ENCODE results near the gene RBM45. TPM values are rescaled to one million over a fixed set of nuclear protein-coding genes. Genes with fewer than 3 reads are reported as not detected.
"Not testable (repeated sequence)": the region's sequence is repeated elsewhere in the genome, so short reads cannot be mapped to it uniquely, and the experiment has no call there.

Gene RBM45
- 8.8 and 11.6 TPM in 2 replicates for total RNA-seq (2014; rRNA removed; shearing (Covaris generic))

- DNase-seq: peak; percentile 91 to 93
- Histone ChIP-seq H3K27ac (peak within 1 kb of the TSS; percentile 6; the same call in 1 of the 2 replicates), H3K4me3 (peak within 1 kb of the TSS; percentile 76), H3K27me3 (no peaks in the 10 kb centered on the region), H3K4me1 (peaks cover 7% of the 10 kb centered on the region), H3K9me3 (replicated peaks) (no peaks in the 10 kb centered on the region), H3K36me3 (no peaks in the 10 kb centered on the region)
Observed at GRCh38 chr2:178112202-178113152, at the start of gene RBM45. Gene RBM45, plus strand, starts transcription at chr2:178112437. Its CDS starts 110 bp downstream, at chr2:178112547.

GRCh38 chr2:178066324-178066723 is 45.9 kb upstream of the RBM45 start:
- no peak overlapping the region for H3K4me3 ChIP-seq
- H3K27me3 ChIP-seq: no peaks in the 10 kb centered on the region; the same call in none of the 2 replicates
- no peak for DNase-seq

GRCh38 chr2:178066890-178067669 is 45.2 kb upstream of the RBM45 start:
- Histone ChIP-seq H3K27me3 (no peaks in the 10 kb centered on the region; the same call in none of the 2 replicates), H3K4me3 (no peak overlapping the region), H3K4me1 (peaks cover 1% of the 10 kb centered on the region; the same call in 1 of the 2 replicates), H3K36me3 (no peaks in the 10 kb centered on the region), H3K9me3 (replicated peaks) (no peaks in the 10 kb centered on the region), H3K27ac (no peak overlapping the region)
- DNase-seq: no peak

More at GRCh38 chr2:178066324-178066723, 45.9 kb upstream of the RBM45 start:
- Histone ChIP-seq H3K36me3 (no peaks in the 10 kb centered on the region), H3K27ac (no peak overlapping the region), H3K9me3 (replicated peaks) (no peaks in the 10 kb centered on the region), H3K4me1 (no peaks in the 10 kb centered on the region)

GRCh38 chr2:178068823-178069454 is 43.3 kb upstream of the RBM45 start:
- H3K4me3 ChIP-seq: no peak overlapping the region
- no peak overlapping the region for H3K27ac ChIP-seq
- H3K36me3 ChIP-seq: no peaks in the 10 kb centered on the region
- no peaks in the 10 kb centered on the region for H3K9me3 ChIP-seq (replicated peaks)
- no peak for DNase-seq
- H3K27me3 ChIP-seq: no peaks in the 10 kb centered on the region; the same call in none of the 2 replicates
- H3K4me1 ChIP-seq: peaks cover 5% of the 10 kb centered on the region; the same call in 1 of the 2 replicates

- H3K9me3 ChIP-seq (replicated peaks): no peaks in the 10 kb centered on the region
- H3K27ac ChIP-seq: no peak overlapping the region
- no peak overlapping the region for H3K4me3 ChIP-seq
- no peaks in the 10 kb centered on the region; the same call in none of the 2 replicates for H3K27me3 ChIP-seq
- no peaks in the 10 kb centered on the region for H3K36me3 ChIP-seq
- no peak for DNase-seq
- peaks cover 5% of the 10 kb centered on the region; the same call in 1 of the 2 replicates for H3K4me1 ChIP-seq
Observed at GRCh38 chr2:178069551-178069950, 42.7 kb upstream of the RBM45 start.

- Histone ChIP-seq H3K9me3 (replicated peaks) (no peaks in the 10 kb centered on the region), H3K36me3 (no peaks in the 10 kb centered on the region), H3K27ac (no peak overlapping the region), H3K4me1 (peaks cover 5% of the 10 kb centered on the region; the same call in 1 of the 2 replicates), H3K4me3 (no peak overlapping the region), H3K27me3 (no peaks in the 10 kb centered on the region; the same call in none of the 2 replicates)
- no peak for DNase-seq
Observed at GRCh38 chr2:178070824-178071223, 41.4 kb upstream of the RBM45 start.

- Histone ChIP-seq H3K36me3 (no peaks in the 10 kb centered on the region), H3K27ac (no peak overlapping the region), H3K27me3 (no peaks in the 10 kb centered on the region; the same call in none of the 2 replicates), H3K4me3 (peak overlapping the region; percentile 63), H3K9me3 (replicated peaks) (no peaks in the 10 kb centered on the region), H3K4me1 (peaks cover 5% of the 10 kb centered on the region; the same call in 1 of the 2 replicates)
- DNase-seq: no peak
Observed at GRCh38 chr2:178072000-178072382, 40.2 kb upstream of the RBM45 start.

- DNase-seq: peak; percentile 86 to 87
- H3K27me3 ChIP-seq: no peaks in the 10 kb centered on the region; the same call in none of the 2 replicates
- peak within 1 kb of the TSS; percentile 63 for H3K4me3 ChIP-seq
- H3K27ac ChIP-seq: no peak within 1 kb of the TSS
- peaks cover 5% of the 10 kb centered on the region; the same call in 1 of the 2 replicates for H3K4me1 ChIP-seq
- no peaks in the 10 kb centered on the region for H3K36me3 ChIP-seq
- no peaks in the 10 kb centered on the region for H3K9me3 ChIP-seq (replicated peaks)
Observed at GRCh38 chr2:178072383-178073301, 39.6 kb upstream of the RBM45 start, which contains the start of gene PDE11A. Gene PDE11A, minus strand, starts transcription at chr2:178072777. Its CDS starts 340 bp downstream, at chr2:178072437.

- Histone ChIP-seq H3K27me3 (no peaks in the 10 kb centered on the region; the same call in none of the 2 replicates), H3K36me3 (no peaks in the 10 kb centered on the region), H3K4me3 (no peak overlapping the region), H3K27ac (no peak overlapping the region), H3K9me3 (replicated peaks) (no peaks in the 10 kb centered on the region), H3K4me1 (peaks cover 5% of the 10 kb centered on the region; the same call in 1 of the 2 replicates)
- no peak for DNase-seq
Observed at GRCh38 chr2:178074123-178075005, 37.9 kb upstream of the RBM45 start.

GRCh38 chr2:178075006-178075326 is 37.3 kb upstream of the RBM45 start:
- Histone ChIP-seq H3K27ac (no peak overlapping the region), H3K27me3 (no peaks in the 10 kb centered on the region; the same call in 1 of the 2 replicates), H3K4me3 (no peak overlapping the region), H3K9me3 (replicated peaks) (peaks cover 5% of the 10 kb centered on the region; the same call in 1 of the 2 replicates), H3K4me1 (peaks cover 5% of the 10 kb centered on the region; the same call in 1 of the 2 replicates), H3K36me3 (no peaks in the 10 kb centered on the region)
- no peak for DNase-seq

GRCh38 chr2:178076130-178076529 is 36.1 kb upstream of the RBM45 start:
- Histone ChIP-seq H3K4me1 (peaks cover 5% of the 10 kb centered on the region; the same call in 1 of the 2 replicates), H3K4me3 (no peak overlapping the region), H3K27ac (no peak overlapping the region), H3K36me3 (no peaks in the 10 kb centered on the region), H3K9me3 (replicated peaks) (peaks cover 9% of the 10 kb centered on the region; the same call in 1 of the 2 replicates), H3K27me3 (no peaks in the 10 kb centered on the region; the same call in 1 of the 2 replicates)
- no peak for DNase-seq

- not testable (repeated sequence) for H3K9me3 ChIP-seq (replicated peaks); H3K4me1 ChIP-seq; H3K27ac ChIP-seq; H3K4me3 ChIP-seq; DNase-seq; H3K36me3 ChIP-seq; H3K27me3 ChIP-seq
Observed at GRCh38 chr2:178079279-178079678, 33.0 kb upstream of the RBM45 start.

All from SJCRH30 (cell line).